SK-N-MC (cell line): ENCODE data around the gene PRG2.

Experiments
- EZH2 ChIP-seq: fragments of 200-600 bp; sonication (generic); IDR thresholded peaks from one replicate; pipeline ENCODE4 v1.6.1; 2017; ENCODE audit warnings: antibody characterized with exemption
- FOXP2 ChIP-seq: optimal IDR thresholded peaks from 2 replicates; pipeline ENCODE3; 2011; ENCODE audit warnings: mild to moderate bottlenecking, moderate library complexity; ENCODE audit not compliant: insufficient read depth; ENCODE audit errors: extremely low read length, control extremely low read depth
- POLR2AphosphoS5 ChIP-seq: IDR thresholded peaks from 2 replicates; pipeline ENCODE4 v1.6.1; 2012; ENCODE audit warnings: mild to moderate bottlenecking, low read depth, low read length, borderline replicate concordance

DNA sequence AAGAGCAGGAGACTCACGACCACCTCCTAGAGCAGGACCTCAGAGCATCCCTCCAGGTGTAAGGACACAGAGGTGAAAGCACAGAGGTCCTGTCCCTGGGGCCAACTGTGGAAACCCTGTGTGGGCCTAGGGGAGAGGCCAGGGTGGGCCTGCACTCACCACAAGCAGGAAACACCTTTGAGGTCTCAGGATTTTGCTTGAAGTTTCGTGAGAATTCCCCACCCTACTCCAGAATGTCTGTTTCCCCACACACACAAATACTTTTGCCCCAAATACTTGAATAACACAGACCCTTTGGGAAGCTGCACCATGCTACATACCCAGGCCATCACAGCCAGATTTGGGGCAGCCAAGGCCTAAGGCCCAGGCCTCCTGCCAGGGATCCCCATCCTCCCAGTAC, 18.3 kb upstream of the PRG2 start:
- TF ChIP-seq POLR2AphosphoS5 (no peak), EZH2 (no peak), FOXP2 (no peak)
